ENCODE measurements around the gene CLOCK.
A peak's percentile ranks its signal among the peaks of the same experiment; 100 is the strongest.

Gene CLOCK

GRCh38 chr4:55468724-55469123 lies 78.0 kb downstream of the CLOCK start:
- peak; percentile 57 for DNase-seq

DNA sequence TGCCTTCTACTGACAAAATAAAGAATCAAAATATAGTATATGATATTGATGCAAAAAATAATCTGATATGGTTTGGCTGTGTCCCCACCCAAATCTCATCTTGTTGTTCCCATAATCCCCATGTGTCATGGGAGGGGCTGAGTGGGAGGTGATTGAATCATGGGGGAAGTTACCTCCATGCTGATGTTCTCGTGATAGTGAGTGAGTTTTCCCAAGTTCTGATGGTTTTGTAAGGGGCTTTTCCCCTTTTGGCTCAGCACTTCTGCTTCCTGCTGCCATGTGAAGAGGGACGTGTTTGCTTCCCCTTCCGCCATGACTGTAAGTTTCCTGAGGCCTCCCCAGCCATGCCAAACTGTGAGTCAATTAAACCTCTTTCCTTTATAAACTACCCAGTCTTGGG lies 80.7 kb downstream of the CLOCK start:
- DNase-seq = no peak

DNA sequence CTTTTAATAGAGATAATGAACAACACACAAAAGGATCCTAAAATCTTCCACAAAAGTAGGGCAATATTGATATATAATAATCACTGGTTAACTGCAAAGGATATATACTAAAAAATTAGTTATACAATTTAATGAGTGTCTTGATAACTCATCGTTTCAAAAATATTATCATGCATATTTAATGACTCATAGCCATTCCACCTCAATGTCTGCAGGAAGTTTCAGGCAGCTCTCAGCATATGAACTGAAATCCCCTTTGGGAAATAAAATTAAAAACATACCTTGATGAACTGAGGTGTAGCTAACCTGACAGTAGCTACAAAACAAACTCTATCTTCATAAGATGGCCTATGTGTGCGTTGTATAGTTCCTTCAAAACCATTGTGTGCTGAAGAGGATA lies 88.1 kb downstream of the CLOCK start:
- no peak for DNase-seq

GRCh38 chr4:55458164-55458563 lies 88.5 kb downstream of the CLOCK start:
- peak; percentile 46 for DNase-seq

DNA sequence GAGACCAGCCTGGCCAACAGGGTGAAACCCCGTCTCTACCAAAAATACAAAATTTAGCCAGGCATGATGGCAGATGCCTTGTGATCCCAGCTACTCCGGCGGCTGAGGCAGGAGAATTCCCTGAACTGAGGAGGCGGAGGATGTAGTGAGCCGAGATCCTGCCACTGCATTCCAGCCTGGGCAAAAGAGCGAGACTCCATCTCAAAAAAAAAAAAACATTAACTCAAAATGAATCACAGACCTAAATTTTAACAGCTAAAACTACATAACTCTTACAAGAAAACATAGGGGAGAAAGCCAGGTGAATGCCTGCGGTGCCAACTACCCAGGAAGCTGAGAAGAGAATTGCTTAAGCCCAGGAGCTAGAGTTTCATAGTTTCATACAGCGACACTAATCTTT lies 96.1 kb downstream of the CLOCK start:
- no peak for DNase-seq

DNA sequence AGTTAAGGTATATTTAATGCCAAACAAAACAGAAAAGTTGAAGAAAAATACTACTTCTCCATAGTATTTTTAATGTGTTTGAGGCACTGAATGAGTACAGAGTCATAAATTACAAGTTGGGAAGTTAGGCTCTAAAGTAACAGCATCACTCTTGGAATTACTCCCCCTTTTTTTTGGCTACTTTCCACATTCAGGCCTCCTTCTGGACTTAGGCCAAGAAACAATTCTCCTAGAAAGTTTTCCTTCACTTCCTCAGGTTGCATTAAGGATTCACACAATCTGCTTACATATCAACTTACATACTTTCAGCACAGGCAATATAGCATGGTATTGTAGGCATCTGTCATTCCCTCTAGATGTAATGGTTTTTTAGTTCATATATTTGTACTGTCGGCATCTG lies 98.9 kb downstream of the CLOCK start:
- DNase-seq = no peak

- no peak for DNase-seq
These were observed 99.5 kb downstream of the CLOCK start for GRCh38 chr4:55447108-55447708.

DNA sequence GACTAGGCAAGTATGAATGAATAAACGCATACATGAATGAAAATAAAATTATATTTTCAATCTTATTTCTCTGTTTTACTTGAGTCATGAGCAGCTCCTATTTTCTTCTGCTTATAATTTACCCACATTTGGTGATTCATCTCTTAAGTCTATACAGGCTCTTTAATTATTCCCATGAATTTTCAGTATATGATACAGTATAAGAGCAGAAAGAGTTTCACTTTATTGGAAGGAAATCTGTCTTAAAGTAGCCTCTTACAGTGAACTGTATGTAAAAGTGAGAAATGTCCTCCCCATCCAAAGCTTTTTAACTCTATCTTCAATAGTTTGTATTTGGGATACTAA lies 100.2 kb downstream of the CLOCK start:
- DNase-seq = peak; percentile 20

DNA sequence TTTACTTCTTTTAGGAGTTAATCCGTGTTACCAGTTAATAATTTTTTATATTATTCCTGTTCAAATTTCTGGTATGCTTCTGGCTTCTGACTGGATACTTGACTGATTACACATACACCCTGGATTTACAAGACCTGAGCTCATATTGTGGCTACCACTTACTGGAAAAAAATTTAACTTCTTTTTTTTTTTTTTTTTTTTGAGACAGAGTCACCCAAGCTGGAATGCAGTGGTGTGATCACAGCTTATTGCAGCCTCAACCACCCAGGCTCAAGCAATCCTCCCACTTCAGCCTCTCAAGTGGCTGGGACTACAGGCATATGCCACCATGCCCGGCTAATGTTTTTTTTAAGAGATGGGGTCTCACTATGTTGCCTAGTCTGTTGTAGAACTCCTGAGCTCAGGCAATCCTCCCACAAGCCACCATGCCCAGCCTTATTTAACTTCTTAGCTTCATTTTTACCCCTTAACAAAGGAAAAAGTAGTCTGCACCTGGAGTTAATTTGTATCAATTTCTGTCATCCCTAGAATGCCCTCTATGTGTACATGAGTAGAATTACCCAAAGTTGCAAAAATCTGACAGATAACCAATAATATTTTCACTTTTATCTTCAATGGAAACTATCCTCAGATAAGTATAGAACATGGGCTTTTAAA lies 100.7 kb downstream of the CLOCK start:
- DNase-seq = peak; percentile 81

GRCh38 chr4:55444827-55445226 lies 101.9 kb downstream of the CLOCK start:
- DNase-seq = peak; percentile 16

DNA sequence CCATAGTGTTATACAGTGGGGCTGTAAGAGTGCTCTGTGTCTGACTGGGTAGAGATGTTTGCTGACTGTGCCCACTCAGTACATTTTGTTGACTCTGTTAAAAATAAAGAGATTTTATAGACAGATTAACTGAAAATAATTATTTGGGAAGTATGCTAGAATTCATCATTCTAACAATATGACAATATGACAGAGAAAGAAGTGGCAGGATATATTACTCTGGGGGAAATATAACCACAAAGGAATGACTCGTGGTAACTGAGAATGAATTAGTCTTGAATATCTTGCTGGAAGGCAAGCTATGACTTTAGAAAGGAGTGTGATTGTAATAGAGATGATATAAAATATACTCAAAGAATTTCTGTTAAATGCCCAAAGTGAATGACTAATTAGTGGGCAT lies 104.2 kb downstream of the CLOCK start:
- DNase-seq = no peak

DNA sequence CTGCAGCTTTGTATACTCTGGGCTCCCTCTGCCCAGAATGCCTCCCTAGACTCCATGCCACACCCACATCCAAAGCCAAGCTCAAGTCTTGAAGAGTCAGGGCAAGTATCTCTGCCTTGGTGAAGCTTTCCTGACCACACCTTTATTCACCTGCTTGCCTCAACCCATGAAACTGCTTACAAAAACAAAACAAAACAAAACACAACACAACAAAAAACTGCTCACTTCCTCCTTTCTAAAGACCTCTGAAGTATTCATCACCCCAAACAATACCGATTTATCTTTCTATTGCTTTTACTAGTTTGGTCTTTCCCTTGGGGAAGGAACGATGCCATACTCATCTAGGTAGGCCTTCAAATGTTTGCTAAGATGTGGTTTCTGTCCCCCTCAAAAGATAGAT lies 105.9 kb downstream of the CLOCK start:
- no peak for DNase-seq

- no peak for DNase-seq
These were observed 107.7 kb downstream of the CLOCK start for GRCh38 chr4:55439023-55439422.

DNA sequence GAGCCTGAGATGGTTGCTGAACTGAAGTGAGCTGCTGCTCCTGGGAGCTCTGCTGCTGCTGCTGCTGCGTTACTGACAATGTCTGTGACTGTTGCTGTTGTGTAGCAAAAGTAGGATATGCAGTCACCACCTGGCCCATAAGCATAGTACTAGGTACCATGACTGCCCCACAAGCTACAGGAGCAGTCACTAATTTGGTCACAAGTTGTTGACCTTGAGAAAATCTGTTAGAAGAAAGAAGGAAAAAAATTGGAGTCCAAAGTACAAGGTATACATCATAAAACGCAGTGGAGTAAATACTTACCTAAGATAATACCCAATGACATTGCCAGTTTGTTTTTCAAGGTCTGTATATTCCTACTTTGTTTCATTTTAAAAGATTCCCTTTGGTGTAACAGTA lies 108.4 kb downstream of the CLOCK start:
- no peak for DNase-seq

DNA sequence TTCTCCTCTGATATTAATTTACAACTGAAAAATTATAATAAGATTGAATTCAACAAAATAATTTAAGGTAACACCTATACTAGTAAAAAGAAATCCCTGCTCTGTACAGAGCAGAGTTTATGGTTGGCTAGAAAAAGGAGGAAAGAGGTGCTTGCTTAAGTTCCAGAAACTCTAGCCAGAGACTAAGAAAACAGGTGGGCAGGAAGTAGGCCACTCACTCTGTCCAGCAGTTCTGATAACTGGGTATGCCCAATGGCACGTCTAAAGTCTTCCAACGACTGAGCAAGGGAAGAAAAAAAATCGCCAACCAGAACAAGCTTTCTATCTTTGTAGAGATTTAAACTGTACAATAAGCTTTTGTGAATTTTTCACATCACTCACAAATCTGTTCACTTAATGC lies 108.9 kb downstream of the CLOCK start:
- DNase-seq = no peak

DNA sequence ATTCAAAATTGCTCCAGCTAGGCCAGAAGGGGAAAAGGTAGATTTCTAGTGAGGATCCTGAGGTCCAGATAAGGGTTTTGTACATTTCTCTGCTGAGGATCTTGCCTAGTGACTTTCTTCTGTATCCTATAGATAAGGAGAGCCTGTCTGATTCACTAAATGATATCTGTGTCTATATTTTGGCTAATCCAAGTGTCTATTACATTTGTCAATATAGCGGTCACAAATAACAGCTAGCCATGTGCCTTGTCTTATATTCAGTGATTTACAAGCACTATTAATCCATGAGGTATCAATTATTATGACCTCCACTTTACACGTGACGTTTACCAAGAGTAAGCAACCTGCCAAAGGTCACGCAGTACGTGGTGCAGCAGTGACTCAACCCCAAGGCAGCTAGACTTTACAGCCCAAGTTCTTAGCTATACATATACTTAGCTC lies 109.3 kb downstream of the CLOCK start:
- peak; percentile 53 for DNase-seq

GRCh38 chr4:55435141-55435841 lies 111.4 kb downstream of the CLOCK start:
- no peak for DNase-seq

- DNase-seq = no peak
These were observed 114.9 kb downstream of the CLOCK start for GRCh38 chr4:55431710-55432336.

GRCh38 chr4:55424791-55425190 lies 121.9 kb downstream of the CLOCK start:
- DNase-seq = no peak

GRCh38 chr4:55416176-55416575 lies 130.5 kb downstream of the CLOCK start:
- no peak for DNase-seq

GRCh38 chr4:55411621-55412020 lies 135.1 kb downstream of the CLOCK start:
- no peak for DNase-seq

DNA sequence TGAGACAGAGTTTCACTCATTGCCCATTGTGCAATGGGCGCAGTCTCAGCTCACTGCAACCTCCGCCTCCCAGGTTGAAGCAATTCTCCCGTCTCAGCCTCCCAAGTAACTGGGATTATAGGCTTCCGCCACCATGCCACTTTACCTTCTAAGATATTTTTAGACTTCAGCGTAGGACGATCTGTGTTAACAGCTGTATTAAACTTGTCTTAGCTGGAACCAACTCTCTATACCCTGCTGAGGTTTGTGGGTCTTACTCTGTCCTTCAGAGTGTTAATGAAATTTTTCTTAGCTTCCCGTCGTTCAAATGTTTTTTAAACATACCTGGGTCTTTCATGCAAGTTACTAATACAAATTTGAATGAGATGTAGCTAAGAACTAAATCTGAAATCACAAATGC lies 136.3 kb downstream of the CLOCK start:
- no peak for DNase-seq

DNA sequence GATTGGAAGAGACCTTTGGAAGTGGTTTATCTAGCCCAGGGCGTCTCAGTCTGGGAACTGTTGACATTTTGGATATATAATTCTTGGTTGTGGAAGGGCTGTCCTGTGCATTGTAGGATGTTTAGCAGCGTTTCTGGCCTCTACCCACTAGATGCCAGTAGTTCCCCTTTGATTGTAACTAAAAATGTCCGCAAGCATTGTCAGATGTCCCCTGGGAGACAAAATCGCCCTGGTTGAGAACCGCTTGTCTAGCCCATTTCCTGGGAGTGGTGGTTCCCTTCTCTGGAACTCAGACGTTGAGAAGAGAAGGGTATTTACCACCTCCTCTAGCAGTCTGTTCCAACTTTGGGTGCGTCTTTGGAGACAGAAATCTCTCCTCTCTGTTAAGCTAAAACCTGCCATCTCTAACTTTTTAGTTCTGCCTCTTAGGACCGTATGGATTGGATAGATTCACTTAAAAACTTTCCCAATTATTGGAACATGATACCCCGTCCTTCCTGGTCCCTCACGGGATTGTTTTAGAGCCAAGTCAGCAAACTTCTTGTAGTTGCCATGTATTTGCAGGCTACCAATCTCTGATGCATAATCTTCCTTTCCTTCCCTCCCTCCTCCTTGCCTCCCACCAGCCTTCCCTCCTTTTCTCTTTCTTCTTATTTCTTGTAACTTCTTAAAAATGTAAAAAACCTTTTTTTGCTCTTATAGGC lies 137.1 kb downstream of the CLOCK start:
- no peak for DNase-seq

Data from HCEC 1CT (cell line).